Endodermal cell (in vitro differentiated cells): Measurements from ENCODE around the gene SIM1. TPM values are rescaled to one million over a fixed set of nuclear protein-coding genes. Genes with fewer than 3 reads are reported as not detected.

Experiments
- DNase-seq: peaks from one replicate; pipeline ENCODE4 v3.0.0-alpha.2; 2017
- H3K27ac ChIP-seq: 2 replicates; pipeline ENCODE4 v1.5.1; 2013; ENCODE audit warnings: mild to moderate bottlenecking, low read depth, low read length, moderate library complexity
- H3K27me3 ChIP-seq: 2 replicates; pipeline ENCODE4 v1.6.1; 2013; ENCODE audit warnings: mild to moderate bottlenecking, low read length, moderate library complexity; ENCODE audit not compliant: insufficient read depth, control insufficient read depth, poor library complexity, severe bottlenecking
- H3K36me3 ChIP-seq: 2 replicates; pipeline ENCODE4 v1.7.0; 2013; ENCODE audit warnings: mild to moderate bottlenecking, low read length, moderate library complexity; ENCODE audit not compliant: control insufficient read depth, insufficient read depth
- H3K4me1 ChIP-seq: one replicate; pipeline ENCODE4 v1.7.0; 2013; ENCODE audit warnings: low read length; ENCODE audit not compliant: control insufficient read depth, insufficient read depth
- H3K4me3 ChIP-seq: 2 replicates; pipeline ENCODE4 v1.5.1; 2013; ENCODE audit warnings: mild to moderate bottlenecking, low read length, moderate library complexity
- H3K9ac ChIP-seq: 2 replicates; pipeline ENCODE4 v1.6.1; 2013; ENCODE audit warnings: mild to moderate bottlenecking, low read length, moderate library complexity; ENCODE audit not compliant: poor library complexity, severe bottlenecking; ENCODE audit errors: extremely low read depth
- H3K9me3 ChIP-seq: 2 replicates; pipeline ENCODE4 v1.6.1; 2013; ENCODE audit warnings: mild to moderate bottlenecking, low read length, moderate library complexity; ENCODE audit not compliant: control insufficient read depth
- H3K27ac Mint-ChIP-seq: 2 replicates; pipeline ENCODE4 v1.8.0; 2020; ENCODE audit warnings: mixed read lengths
- H3K27me3 Mint-ChIP-seq: 2 replicates; pipeline ENCODE4 v1.8.0; 2021; ENCODE audit warnings: mild to moderate bottlenecking, mixed read lengths; ENCODE audit not compliant: insufficient read depth
- H3K36me3 Mint-ChIP-seq: 2 replicates; pipeline ENCODE4 v1.8.0; 2020; ENCODE audit warnings: low read depth, mixed read lengths
- H3K4me1 Mint-ChIP-seq: 2 replicates; pipeline ENCODE4 v1.8.0; 2020; ENCODE audit warnings: mixed read lengths
- H3K4me3 Mint-ChIP-seq: 2 replicates; pipeline ENCODE4 v1.8.0; 2020; ENCODE audit warnings: mild to moderate bottlenecking, moderate library complexity, mixed read lengths
- H3K9me3 Mint-ChIP-seq: 2 replicates; pipeline ENCODE4 v1.8.0; 2020; ENCODE audit warnings: mild to moderate bottlenecking, mixed read lengths
- CTCF ChIP-seq: fragments of 200-600 bp; sonication (generic); conservative IDR thresholded peaks from 2 replicates; pipeline ENCODE4 v1.5.0; 2021; ENCODE audit warnings: antibody characterized with exemption, mild to moderate bottlenecking
- WGBS, 2 experiments: methylation state at CpG; one replicate each; pipeline versions ENCODE4 v1.1.5 to v1.1.7; 2013; ENCODE audit warnings: missing lambda C conversion rate in 2 of 2, mixed read lengths in 1 of 2; ENCODE audit not compliant: insufficient coverage in 1 of 2, insufficient read length in 1 of 2; 5-methylcytosine and 5-hydroxymethylcytosine counted together
- total RNA-seq, 2 donors: library from RNA; stranded (reverse); fragmentation: NEBNext Ultra II Directional in 1 of 2; extraction: Animal tissue kit (Norgen Biotek cat#: 25700) in 1 of 2; gene quantifications; 2 replicates in 1 of 2; 3 replicates in 1 of 2; pipeline ENCODE4 v1.2.1, GENCODE V29; 2021

SIM1 gene
- total RNA-seq, 2 donors from 2014 or later = 0.07 to 0.31 TPM

GRCh38 chr6:100344761-100345160 lies 120.0 kb downstream of the SIM1 start:
- Histone ChIP-seq H3K36me3 (no peaks in the 10 kb centered on the region), H3K9ac (no peak overlapping the region), H3K4me1 (peaks cover 18% of the 10 kb centered on the region), H3K4me3 (no peak overlapping the region), H3K27ac (no peak overlapping the region), H3K27me3 (no peaks in the 10 kb centered on the region), H3K9me3 (peaks cover 9% of the 10 kb centered on the region)
- H3K4me3 Mint-ChIP-seq = no peak overlapping the region
- H3K27ac Mint-ChIP-seq = no peak overlapping the region
- 93 to 100% methylated on average over 2 to 4 of the region's 4 CpGs for WGBS, 2 experiments
- no peaks in the 10 kb centered on the region for H3K9me3 Mint-ChIP-seq
- no peaks in the 10 kb centered on the region for H3K36me3 Mint-ChIP-seq
- no peak for TF ChIP-seq CTCF
- no peak for DNase-seq
- peaks cover 34% of the 10 kb centered on the region for H3K4me1 Mint-ChIP-seq
- no peaks in the 10 kb centered on the region for H3K27me3 Mint-ChIP-seq

GRCh38 chr6:100344321-100344720 lies 120.4 kb downstream of the SIM1 start:
- Mint-ChIP-seq H3K4me1 (peaks cover 34% of the 10 kb centered on the region), H3K9me3 (no peaks in the 10 kb centered on the region), H3K27me3 (no peaks in the 10 kb centered on the region), H3K27ac (no peak overlapping the region), H3K36me3 (no peaks in the 10 kb centered on the region), H3K4me3 (no peak overlapping the region)
- WGBS, 2 experiments = 98% methylated on average over 2 of the region's 2 CpGs; no CpG with 5 or more reads in 1 of the 2 experiments
- H3K27ac ChIP-seq = no peak overlapping the region
- no peak for TF ChIP-seq CTCF
- H3K4me1 ChIP-seq = peaks cover 18% of the 10 kb centered on the region
- H3K9me3 ChIP-seq = peaks cover 9% of the 10 kb centered on the region
- no peak for DNase-seq
- H3K36me3 ChIP-seq = no peaks in the 10 kb centered on the region
- no peak overlapping the region for H3K4me3 ChIP-seq
- no peak overlapping the region for H3K9ac ChIP-seq
- H3K27me3 ChIP-seq = no peaks in the 10 kb centered on the region

GRCh38 chr6:100343316-100344077 lies 121.2 kb downstream of the SIM1 start:
- no peak overlapping the region for H3K27ac ChIP-seq
- H3K27ac Mint-ChIP-seq = peak overlapping the region; percentile 65
- 81 to 86% methylated on average over 3 of the region's 4 CpGs for WGBS, 2 experiments

More at GRCh38 chr6:100343316-100344077, 121.2 kb downstream of the SIM1 start:
- Mint-ChIP-seq H3K27me3 (no peaks in the 10 kb centered on the region), H3K36me3 (no peaks in the 10 kb centered on the region), H3K9me3 (no peaks in the 10 kb centered on the region), H3K4me3 (no peak overlapping the region), H3K4me1 (peaks cover 26% of the 10 kb centered on the region)
- no peaks in the 10 kb centered on the region for H3K36me3 ChIP-seq
- no peak overlapping the region for H3K4me3 ChIP-seq
- H3K9me3 ChIP-seq = peaks cover 9% of the 10 kb centered on the region
- peak overlapping the region; percentile 12 for H3K9ac ChIP-seq
- peaks cover 15% of the 10 kb centered on the region for H3K4me1 ChIP-seq
- no peak for TF ChIP-seq CTCF
- H3K27me3 ChIP-seq = no peaks in the 10 kb centered on the region
- DNase-seq = no peak
